Astrocyte (in vitro differentiated cells and primary cell): ENCODE measurements around the gene ADORA1. TPM values are rescaled to one million over a fixed set of nuclear protein-coding genes. Genes with fewer than 3 reads are reported as not detected.
A peak's percentile ranks its signal among the peaks of the same experiment; 100 is the strongest.

Experiments used
- DNase-seq: peaks from one replicate; pipeline ENCODE4 v3.0.0-alpha.2; 2010; ENCODE audit warnings: low read depth
- FAIRE-seq: peaks from 2 replicates; lab custom pipeline; 2011; peaks lifted over from hg19 to GRCh38; lab: Jason Lieb, UNC
- H2AFZ ChIP-seq: 2 replicates; pipeline ENCODE4 v1.6.0; 2012; ENCODE audit warnings: low read depth, low read length, inconsistent platforms
- H3K27ac ChIP-seq: 2 replicates; pipeline ENCODE4 v1.5.1; 2011; ENCODE audit warnings: low read depth, low read length, inconsistent platforms
- H3K27me3 ChIP-seq: 2 replicates; pipeline ENCODE4 v1.6.0; 2011; ENCODE audit warnings: low read length, inconsistent platforms; ENCODE audit not compliant: insufficient read depth
- H3K36me3 ChIP-seq: 2 replicates; pipeline ENCODE4 v1.5.1; 2011; ENCODE audit warnings: low read length, inconsistent platforms; ENCODE audit not compliant: insufficient read depth
- H3K4me1 ChIP-seq: 2 replicates; pipeline ENCODE4 v1.5.1; 2011; ENCODE audit warnings: low read length, inconsistent platforms; ENCODE audit not compliant: insufficient read depth
- H3K4me2 ChIP-seq: 2 replicates; pipeline ENCODE4 v1.6.0; 2012; ENCODE audit warnings: low read length, inconsistent platforms
- H3K4me3 ChIP-seq: 2 replicates; pipeline ENCODE4 v1.5.1; 2011; ENCODE audit warnings: low read depth, mild to moderate bottlenecking, low read length, inconsistent platforms; ENCODE audit not compliant: insufficient read depth
- H3K79me2 ChIP-seq: 2 replicates; pipeline ENCODE4 v1.6.0; 2012; ENCODE audit warnings: mild to moderate bottlenecking, low read length, inconsistent platforms; ENCODE audit not compliant: insufficient read depth
- H3K9ac ChIP-seq: 2 replicates; pipeline ENCODE4 v1.6.0; 2012; ENCODE audit warnings: mild to moderate bottlenecking, low read length, inconsistent platforms
- H3K9me3 ChIP-seq: 2 replicates; pipeline ENCODE4 v1.5.1; 2012; ENCODE audit warnings: low read depth, mild to moderate bottlenecking, low read length, inconsistent platforms; ENCODE audit not compliant: insufficient read depth
- H4K20me1 ChIP-seq: 2 replicates; pipeline ENCODE4 v1.6.0; 2012; ENCODE audit warnings: low read length, inconsistent platforms; ENCODE audit not compliant: insufficient read depth
- H3K27ac Mint-ChIP-seq: one replicate; pipeline ENCODE4 v1.8.0; 2021; ENCODE audit warnings: mild to moderate bottlenecking, mixed read lengths; ENCODE audit not compliant: unreplicated experiment
- H3K27me3 Mint-ChIP-seq: one replicate; pipeline ENCODE4 v1.8.0; 2021; ENCODE audit warnings: low read depth, mixed read lengths; ENCODE audit not compliant: unreplicated experiment
- H3K36me3 Mint-ChIP-seq: one replicate; pipeline ENCODE4 v1.8.0; 2021; ENCODE audit warnings: low read depth, mixed read lengths; ENCODE audit not compliant: unreplicated experiment
- H3K4me1 Mint-ChIP-seq: one replicate; pipeline ENCODE4 v1.8.0; 2021; ENCODE audit warnings: low read depth, mixed read lengths; ENCODE audit not compliant: unreplicated experiment
- H3K4me3 Mint-ChIP-seq: one replicate; pipeline ENCODE4 v1.8.0; 2021; ENCODE audit warnings: mild to moderate bottlenecking, moderate library complexity, mixed read lengths; ENCODE audit not compliant: unreplicated experiment
- H3K9me3 Mint-ChIP-seq: one replicate; pipeline ENCODE4 v1.8.0; 2021; ENCODE audit warnings: mild to moderate bottlenecking, mixed read lengths; ENCODE audit not compliant: unreplicated experiment
- CTCF ChIP-seq: IDR thresholded peaks from 2 replicates; pipeline ENCODE4 v1.5.1; 2011; ENCODE audit warnings: low read depth, mild to moderate bottlenecking, inconsistent platforms, low read length, moderate library complexity; ENCODE audit not compliant: insufficient read depth
- EZH2 ChIP-seq: IDR thresholded peaks from 2 replicates; pipeline ENCODE4 v1.6.1; 2012; ENCODE audit warnings: mild to moderate bottlenecking, low read length, inconsistent platforms; ENCODE audit not compliant: insufficient read depth
- total RNA-seq: library from RNA; stranded (reverse); gene quantifications from 2 replicates; pipeline ENCODE4 v1.2.1, GENCODE V29; 2021

The ADORA1 gene
- total RNA-seq, 1 donor from 2014 or later = 5.7 TPM

GRCh38 chr1:203197625-203198024, 70.1 kb downstream of the ADORA1 start:
- H3K36me3 ChIP-seq = no peaks in the 10 kb centered on the region
- peak overlapping the region; percentile 77 for H3K27ac Mint-ChIP-seq
- H3K9me3 ChIP-seq = no peaks in the 10 kb centered on the region
- FAIRE-seq (peak; percentile 34), DNase-seq (peak; percentile 92)
- no peak overlapping the region for H3K9ac ChIP-seq
- H3K4me3 Mint-ChIP-seq = no peak overlapping the region
- no peak overlapping the region for H3K27ac ChIP-seq
- TF ChIP-seq EZH2 = no peak
- H3K4me1 Mint-ChIP-seq = peaks cover 48% of the 10 kb centered on the region
- peaks cover 29% of the 10 kb centered on the region for H3K4me1 ChIP-seq
- H3K79me2 ChIP-seq = no peaks in the 10 kb centered on the region
- H2AFZ ChIP-seq = no peak overlapping the region
- no peaks in the 10 kb centered on the region for H3K27me3 ChIP-seq
- H3K4me2 ChIP-seq = peak overlapping the region; percentile 51
- H3K27me3 Mint-ChIP-seq = peaks cover 3% of the 10 kb centered on the region
- H3K4me3 ChIP-seq = no peak overlapping the region
- H4K20me1 ChIP-seq = no peaks in the 10 kb centered on the region
- H3K36me3 Mint-ChIP-seq = no peaks in the 10 kb centered on the region
- peaks cover 10% of the 10 kb centered on the region for H3K9me3 Mint-ChIP-seq

- Histone ChIP-seq H2AFZ (no peak overlapping the region), H3K27ac (no peak overlapping the region), H3K9me3 (no peaks in the 10 kb centered on the region), H3K4me1 (peaks cover 29% of the 10 kb centered on the region), H3K9ac (no peak overlapping the region), H3K79me2 (no peaks in the 10 kb centered on the region), H3K27me3 (no peaks in the 10 kb centered on the region), H3K4me2 (no peak overlapping the region), H3K36me3 (no peaks in the 10 kb centered on the region), H4K20me1 (no peaks in the 10 kb centered on the region), H3K4me3 (no peak overlapping the region)
- H3K27ac Mint-ChIP-seq = no peak overlapping the region
- FAIRE-seq (no peak), DNase-seq (no peak)
- H3K36me3 Mint-ChIP-seq = no peaks in the 10 kb centered on the region
- peaks cover 50% of the 10 kb centered on the region for H3K4me1 Mint-ChIP-seq
- TF ChIP-seq EZH2 (no peak), CTCF (no peak)
- H3K9me3 Mint-ChIP-seq = peaks cover 10% of the 10 kb centered on the region
- H3K27me3 Mint-ChIP-seq = peaks cover 7% of the 10 kb centered on the region
- no peak overlapping the region for H3K4me3 Mint-ChIP-seq
These were observed 71.5 kb downstream of the ADORA1 start for GRCh38 chr1:203199002-203199401.

GRCh38 chr1:203199481-203199815, 71.9 kb downstream of the ADORA1 start:
- Mint-ChIP-seq H3K36me3 (no peaks in the 10 kb centered on the region), H3K9me3 (peaks cover 10% of the 10 kb centered on the region), H3K4me3 (no peak overlapping the region), H3K27ac (peak overlapping the region; percentile 1), H3K27me3 (peaks cover 7% of the 10 kb centered on the region), H3K4me1 (peaks cover 50% of the 10 kb centered on the region)
- H3K27ac ChIP-seq = no peak overlapping the region
- FAIRE-seq = no peak
- no peak overlapping the region for H3K9ac ChIP-seq
- H4K20me1 ChIP-seq = no peaks in the 10 kb centered on the region
- H3K36me3 ChIP-seq = no peaks in the 10 kb centered on the region
- TF ChIP-seq CTCF (no peak), EZH2 (no peak)
- H3K4me1 ChIP-seq = peaks cover 29% of the 10 kb centered on the region
- no peak for DNase-seq
- no peak overlapping the region for H2AFZ ChIP-seq
- no peaks in the 10 kb centered on the region for H3K27me3 ChIP-seq
- H3K4me3 ChIP-seq = no peak overlapping the region
- peak overlapping the region; percentile 8 for H3K4me2 ChIP-seq
- H3K79me2 ChIP-seq = no peaks in the 10 kb centered on the region
- H3K9me3 ChIP-seq = no peaks in the 10 kb centered on the region
